ENCODE data around the gene LILRB1.
"Not testable (repeated sequence)": the region's sequence is repeated elsewhere in the genome, so short reads cannot be mapped to it uniquely, and the experiment has no call there.

Gene LILRB1

GRCh38 chr19:54608205-54608604 is 22.1 kb upstream of the LILRB1 start:
- no peak overlapping the region for H3K9ac ChIP-seq (ENCODE audit: low read depth, low read length)
- WGBS, result 82% methylated on average over 7 of the region's 7 CpGs
- peaks cover 96% of the 10 kb centered on the region for H3K9me3 ChIP-seq (ENCODE audit: insufficient read depth, low read depth, low read length)
- H3K4me3 ChIP-seq (ENCODE audit: low read length), result no peak overlapping the region
- no peaks in the 10 kb centered on the region for H3K36me3 ChIP-seq (ENCODE audit: insufficient read depth, low read length)
- H3K27ac ChIP-seq (ENCODE audit: low read depth, low read length), result no peak overlapping the region
- H3K4me1 ChIP-seq (ENCODE audit: insufficient read depth, low read length), result no peaks in the 10 kb centered on the region
- H3K27me3 ChIP-seq (ENCODE audit: insufficient read depth, low read length), result no peaks in the 10 kb centered on the region

DNA sequence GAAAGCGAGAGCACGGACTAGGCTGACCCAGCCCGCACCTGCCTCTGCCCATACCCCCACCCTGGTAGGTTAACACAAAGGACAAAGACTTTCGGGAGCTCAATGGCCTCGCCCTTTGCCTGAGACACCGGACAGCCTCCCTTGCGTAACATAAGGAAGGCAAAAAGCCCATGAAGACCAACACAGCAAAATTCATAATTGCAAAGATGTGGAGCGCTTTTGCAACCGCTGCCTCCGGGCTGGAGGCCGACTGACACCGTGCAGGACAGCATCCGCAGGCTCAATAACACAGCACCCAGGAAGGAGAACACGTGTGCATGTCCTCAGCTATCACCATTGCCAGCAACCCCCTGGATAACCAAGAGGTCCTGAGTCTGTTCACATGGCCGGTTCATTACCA is 21.5 kb upstream of the LILRB1 start:
- H3K4me1 ChIP-seq (ENCODE audit: insufficient read depth, low read length), result no peaks in the 10 kb centered on the region
- H3K4me3 ChIP-seq (ENCODE audit: low read length), result no peak overlapping the region
- no peak overlapping the region for H3K9ac ChIP-seq (ENCODE audit: low read depth, low read length)
- no peaks in the 10 kb centered on the region for H3K36me3 ChIP-seq (ENCODE audit: insufficient read depth, low read length)
- WGBS, result 85% methylated on average over 15 of the region's 15 CpGs
- H3K27me3 ChIP-seq (ENCODE audit: insufficient read depth, low read length), result no peaks in the 10 kb centered on the region
- peaks cover 94% of the 10 kb centered on the region for H3K9me3 ChIP-seq (ENCODE audit: insufficient read depth, low read depth, low read length)
- no peak overlapping the region for H3K27ac ChIP-seq (ENCODE audit: low read depth, low read length)

DNA sequence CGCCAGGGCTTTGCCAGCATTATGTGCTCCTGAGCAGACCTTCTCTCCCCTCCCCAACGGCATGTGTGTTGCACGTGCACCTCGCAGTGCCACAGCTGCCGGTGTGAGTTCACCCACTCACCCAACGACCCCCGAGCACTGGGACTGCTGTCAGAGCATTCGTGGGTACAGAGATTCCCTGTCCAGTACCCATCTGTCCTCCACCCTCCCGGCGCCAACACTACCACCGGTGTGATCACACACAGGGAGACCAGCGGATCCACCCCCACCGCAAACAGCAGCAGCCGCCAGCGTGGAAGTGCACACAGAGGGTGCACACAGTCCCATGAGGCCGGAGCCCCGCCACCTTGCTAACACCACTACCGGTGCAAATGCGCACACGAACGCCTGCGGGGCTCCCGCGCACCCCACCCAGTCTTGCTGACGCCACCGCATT is 20.9 kb upstream of the LILRB1 start:
- WGBS, result 86% methylated on average over 26 of the region's 26 CpGs
- H3K36me3 ChIP-seq (ENCODE audit: insufficient read depth, low read length), result no peaks in the 10 kb centered on the region
- H3K9me3 ChIP-seq (ENCODE audit: insufficient read depth, low read depth, low read length), result peaks cover 94% of the 10 kb centered on the region
- H3K4me3 ChIP-seq (ENCODE audit: low read length), result no peak overlapping the region
- no peak overlapping the region for H3K9ac ChIP-seq (ENCODE audit: low read depth, low read length)
- no peaks in the 10 kb centered on the region for H3K27me3 ChIP-seq (ENCODE audit: insufficient read depth, low read length)
- H3K4me1 ChIP-seq (ENCODE audit: insufficient read depth, low read length), result no peaks in the 10 kb centered on the region
- no peak overlapping the region for H3K27ac ChIP-seq (ENCODE audit: low read depth, low read length)

- H3K27ac ChIP-seq (ENCODE audit: low read depth, low read length), result no peak overlapping the region
- H3K4me1 ChIP-seq (ENCODE audit: insufficient read depth, low read length), result no peaks in the 10 kb centered on the region
- WGBS, result 90% methylated on average over 1 of the region's 1 CpG
- no peak overlapping the region for H3K9ac ChIP-seq (ENCODE audit: low read depth, low read length)
- H3K4me3 ChIP-seq (ENCODE audit: low read length), result no peak overlapping the region
- no peaks in the 10 kb centered on the region for H3K36me3 ChIP-seq (ENCODE audit: insufficient read depth, low read length)
- peaks cover 91% of the 10 kb centered on the region for H3K9me3 ChIP-seq (ENCODE audit: insufficient read depth, low read depth, low read length)
- no peaks in the 10 kb centered on the region for H3K27me3 ChIP-seq (ENCODE audit: insufficient read depth, low read length)
Observed at GRCh38 chr19:54612428-54612827, 17.9 kb upstream of the LILRB1 start.

DNA sequence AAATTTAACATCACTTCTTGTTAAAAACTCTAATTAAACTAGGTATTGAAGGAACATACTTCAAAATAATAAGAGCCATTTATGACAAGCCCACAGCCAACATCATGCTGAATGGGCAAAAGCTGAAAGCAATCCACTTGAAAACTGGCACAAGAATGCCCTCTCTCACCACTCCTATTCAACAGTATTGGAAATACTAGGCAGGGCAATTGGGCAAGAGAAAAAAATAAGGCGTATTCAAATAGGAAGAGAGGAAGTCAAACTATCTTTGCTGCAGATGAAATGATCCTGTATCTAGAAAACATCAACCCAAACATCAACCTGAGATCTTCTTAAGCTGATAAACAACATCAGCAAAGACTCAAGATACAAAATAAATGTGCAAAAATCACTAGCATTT is 15.6 kb upstream of the LILRB1 start:
- H3K36me3 ChIP-seq (ENCODE audit: insufficient read depth, low read length), result no peaks in the 10 kb centered on the region
- H3K27ac ChIP-seq (ENCODE audit: low read depth, low read length), result no peak overlapping the region
- H3K4me3 ChIP-seq (ENCODE audit: low read length), result no peak overlapping the region
- H3K9me3 ChIP-seq (ENCODE audit: insufficient read depth, low read depth, low read length), result peaks cover 87% of the 10 kb centered on the region
- no peaks in the 10 kb centered on the region for H3K27me3 ChIP-seq (ENCODE audit: insufficient read depth, low read length)
- WGBS, result no CpG with 5 or more reads among the region's 1 CpG
- H3K4me1 ChIP-seq (ENCODE audit: insufficient read depth, low read length), result no peaks in the 10 kb centered on the region
- no peak overlapping the region for H3K9ac ChIP-seq (ENCODE audit: low read depth, low read length)

DNA sequence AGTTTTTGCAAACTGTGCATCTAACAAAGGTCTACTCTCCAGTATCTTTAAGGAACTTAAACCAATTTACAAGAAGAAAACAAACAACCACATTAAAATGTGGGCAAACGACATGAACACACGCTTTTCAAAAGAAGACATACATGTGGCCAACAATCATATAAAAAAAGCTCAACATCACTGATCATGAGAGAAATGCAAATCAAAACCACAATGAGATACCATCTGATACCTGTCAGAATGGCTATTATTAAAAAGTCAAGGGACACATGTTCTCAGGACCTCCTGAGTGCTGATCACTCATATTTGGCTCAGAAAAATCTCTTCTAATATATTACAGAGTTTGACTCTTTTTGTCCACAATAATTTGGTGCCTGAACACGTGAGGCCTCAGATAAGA is 14.2 kb upstream of the LILRB1 start:
- no peak overlapping the region for H3K9ac ChIP-seq (ENCODE audit: low read depth, low read length)
- H3K4me3 ChIP-seq (ENCODE audit: low read length), result no peak overlapping the region
- no peaks in the 10 kb centered on the region for H3K4me1 ChIP-seq (ENCODE audit: insufficient read depth, low read length)
- 52% methylated on average over 3 of the region's 3 CpGs for WGBS
- H3K9me3 ChIP-seq (ENCODE audit: insufficient read depth, low read depth, low read length), result peaks cover 81% of the 10 kb centered on the region
- H3K36me3 ChIP-seq (ENCODE audit: insufficient read depth, low read length), result no peaks in the 10 kb centered on the region
- H3K27ac ChIP-seq (ENCODE audit: low read depth, low read length), result no peak overlapping the region
- no peaks in the 10 kb centered on the region for H3K27me3 ChIP-seq (ENCODE audit: insufficient read depth, low read length)

DNA sequence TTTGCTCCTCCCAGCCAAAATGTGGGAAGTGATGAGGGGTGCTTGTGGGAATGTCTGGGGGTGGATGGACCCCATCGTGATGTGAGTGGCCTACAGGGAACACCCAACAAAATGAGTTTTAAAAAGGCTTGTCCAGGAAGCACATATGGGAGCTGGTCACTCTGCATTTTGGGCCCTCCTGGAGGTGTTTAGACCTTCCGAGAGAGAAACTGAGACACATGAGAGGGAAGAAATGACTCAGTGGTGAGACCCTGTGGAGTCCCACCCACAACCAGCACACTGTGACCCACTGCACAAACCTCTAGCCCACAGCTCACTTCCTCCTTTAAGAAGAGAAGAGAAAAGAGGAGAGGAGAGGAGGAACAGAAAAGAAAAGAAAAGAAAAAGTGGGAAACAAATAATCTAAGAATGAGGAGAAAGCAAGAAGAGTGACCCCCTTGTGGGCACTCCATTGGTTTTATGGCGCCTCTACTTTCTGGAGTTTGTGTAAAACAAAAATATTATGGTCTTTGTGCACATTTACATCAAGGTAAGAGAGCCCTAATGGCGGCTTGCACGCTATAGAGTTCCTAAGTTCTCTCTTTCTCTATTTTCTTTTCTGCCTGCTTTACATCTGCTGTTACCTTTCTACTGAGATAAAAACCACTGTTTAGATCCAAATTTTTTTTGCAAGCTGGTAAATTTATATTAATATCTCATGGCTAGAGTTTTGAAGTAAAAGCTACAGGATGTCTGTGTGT is 13.3 kb upstream of the LILRB1 start:
- 43% methylated on average over 5 of the region's 5 CpGs for WGBS
- H3K9ac ChIP-seq (ENCODE audit: low read depth, low read length), result no peak overlapping the region
- H3K27ac ChIP-seq (ENCODE audit: low read depth, low read length), result no peak overlapping the region
- H3K9me3 ChIP-seq (ENCODE audit: insufficient read depth, low read depth, low read length), result peaks cover 81% of the 10 kb centered on the region
- H3K36me3 ChIP-seq (ENCODE audit: insufficient read depth, low read length), result no peaks in the 10 kb centered on the region
- H3K27me3 ChIP-seq (ENCODE audit: insufficient read depth, low read length), result no peaks in the 10 kb centered on the region
- no peak overlapping the region for H3K4me3 ChIP-seq (ENCODE audit: low read length)
- no peaks in the 10 kb centered on the region for H3K4me1 ChIP-seq (ENCODE audit: insufficient read depth, low read length)

DNA sequence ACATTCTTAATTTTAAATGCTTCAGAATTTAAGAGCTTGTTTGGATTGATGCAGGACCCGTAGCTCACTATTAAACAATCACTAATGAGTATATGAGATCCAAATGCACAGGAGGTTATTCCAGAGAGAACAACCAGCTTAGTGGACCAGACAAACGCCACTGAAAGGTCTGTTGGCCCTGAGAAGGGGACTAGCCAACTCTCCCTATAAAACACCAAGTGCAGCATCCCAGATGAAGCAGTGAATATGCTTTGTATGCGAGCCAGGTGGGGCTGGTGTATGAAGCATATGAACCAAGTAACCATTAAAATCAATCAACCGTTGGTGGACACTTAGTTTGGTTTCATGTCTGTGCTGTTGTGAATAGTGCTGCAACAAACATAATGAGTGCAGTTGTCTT is 9.8 kb upstream of the LILRB1 start:
- H3K27me3 ChIP-seq (ENCODE audit: insufficient read depth, low read length), result no peaks in the 10 kb centered on the region
- H3K9ac ChIP-seq (ENCODE audit: low read depth, low read length), result no peak overlapping the region
- H3K4me3 ChIP-seq (ENCODE audit: low read length), result no peak overlapping the region
- no peaks in the 10 kb centered on the region for H3K36me3 ChIP-seq (ENCODE audit: insufficient read depth, low read length)
- H3K27ac ChIP-seq (ENCODE audit: low read depth, low read length), result no peak overlapping the region
- no peaks in the 10 kb centered on the region for H3K4me1 ChIP-seq (ENCODE audit: insufficient read depth, low read length)
- 67% methylated on average over 1 of the region's 4 CpGs for WGBS
- H3K9me3 ChIP-seq (ENCODE audit: insufficient read depth, low read depth, low read length), result peaks cover 74% of the 10 kb centered on the region

DNA sequence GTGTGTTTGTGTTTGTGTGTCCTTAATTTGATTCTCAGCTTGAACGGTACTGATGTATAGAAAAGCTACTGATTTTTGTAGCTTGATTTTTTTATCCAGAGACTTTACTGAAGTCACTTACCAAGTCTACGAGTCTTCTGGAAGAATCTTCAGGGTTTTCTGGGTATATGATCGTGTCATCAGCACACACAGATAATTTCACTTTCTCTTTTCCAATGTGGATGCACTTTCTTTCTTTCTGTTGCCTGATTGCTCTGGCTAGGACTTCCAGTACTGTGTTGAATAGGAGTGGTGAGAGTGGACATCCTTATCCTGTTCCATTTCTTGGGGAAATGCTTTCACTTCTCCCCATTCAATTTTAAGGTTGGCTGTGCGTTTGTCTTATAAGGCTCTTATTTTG is 7.9 kb upstream of the LILRB1 start:
- no peak overlapping the region for H3K27ac ChIP-seq (ENCODE audit: low read depth, low read length)
- H3K9ac ChIP-seq (ENCODE audit: low read depth, low read length), result no peak overlapping the region
- H3K4me1 ChIP-seq (ENCODE audit: insufficient read depth, low read length), result no peaks in the 10 kb centered on the region
- peaks cover 73% of the 10 kb centered on the region for H3K9me3 ChIP-seq (ENCODE audit: insufficient read depth, low read depth, low read length)
- no peak overlapping the region for H3K4me3 ChIP-seq (ENCODE audit: low read length)
- H3K36me3 ChIP-seq (ENCODE audit: insufficient read depth, low read length), result no peaks in the 10 kb centered on the region
- 49% methylated on average over 4 of the region's 4 CpGs for WGBS
- no peaks in the 10 kb centered on the region for H3K27me3 ChIP-seq (ENCODE audit: insufficient read depth, low read length)

DNA sequence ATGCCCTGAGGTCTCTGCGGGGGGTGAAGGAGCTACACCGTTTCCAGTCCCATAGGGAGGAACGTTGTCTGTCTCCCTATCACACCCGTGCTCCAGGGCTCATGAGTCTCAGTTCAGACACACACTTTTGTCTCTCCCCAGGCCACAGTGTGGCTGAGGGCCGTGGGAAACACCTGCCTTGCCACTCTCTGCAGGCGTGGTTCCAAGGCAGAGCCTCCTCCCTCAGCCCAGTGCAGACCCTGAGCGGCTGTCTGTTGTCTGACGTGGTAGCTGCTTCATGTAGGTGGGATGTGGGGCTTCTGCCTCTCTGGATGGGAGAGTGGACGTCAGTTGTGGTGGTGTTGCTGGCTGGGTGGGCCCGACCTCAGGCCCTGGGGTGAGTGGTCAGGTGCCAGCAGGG is 6.0 kb upstream of the LILRB1 start:
- not testable (repeated sequence) for H3K4me3 ChIP-seq (ENCODE audit: low read length); H3K27me3 ChIP-seq (ENCODE audit: insufficient read depth, low read length); H3K36me3 ChIP-seq (ENCODE audit: insufficient read depth, low read length); H3K4me1 ChIP-seq (ENCODE audit: insufficient read depth, low read length); H3K9ac ChIP-seq (ENCODE audit: low read depth, low read length); H3K27ac ChIP-seq (ENCODE audit: low read depth, low read length)
- WGBS, result 81% methylated on average over 8 of the region's 10 CpGs
- peaks cover 76% of the 10 kb centered on the region for H3K9me3 ChIP-seq (ENCODE audit: insufficient read depth, low read depth, low read length)

- H3K9me3 ChIP-seq (ENCODE audit: insufficient read depth, low read depth, low read length), result peaks cover 78% of the 10 kb centered on the region
- not testable (repeated sequence) for H3K9ac ChIP-seq (ENCODE audit: low read depth, low read length); H3K36me3 ChIP-seq (ENCODE audit: insufficient read depth, low read length); H3K27ac ChIP-seq (ENCODE audit: low read depth, low read length); H3K27me3 ChIP-seq (ENCODE audit: insufficient read depth, low read length); H3K4me3 ChIP-seq (ENCODE audit: low read length); H3K4me1 ChIP-seq (ENCODE audit: insufficient read depth, low read length)
- WGBS, result 69% methylated on average over 10 of the region's 15 CpGs
Observed at GRCh38 chr19:54624934-54625730, 5.2 kb upstream of the LILRB1 start.
